SK-N-MC (cell line): Measurements from ENCODE around the gene WDR90.

ENCODE experiments used
- EZH2 ChIP-seq: fragments of 200-600 bp; sonication (generic); IDR thresholded peaks from one replicate; pipeline ENCODE4 v1.6.1; 2017; ENCODE audit warnings: antibody characterized with exemption
- POLR2AphosphoS5 ChIP-seq: IDR thresholded peaks from 2 replicates; pipeline ENCODE4 v1.6.1; 2012; ENCODE audit warnings: mild to moderate bottlenecking, low read depth, low read length, borderline replicate concordance

DNA sequence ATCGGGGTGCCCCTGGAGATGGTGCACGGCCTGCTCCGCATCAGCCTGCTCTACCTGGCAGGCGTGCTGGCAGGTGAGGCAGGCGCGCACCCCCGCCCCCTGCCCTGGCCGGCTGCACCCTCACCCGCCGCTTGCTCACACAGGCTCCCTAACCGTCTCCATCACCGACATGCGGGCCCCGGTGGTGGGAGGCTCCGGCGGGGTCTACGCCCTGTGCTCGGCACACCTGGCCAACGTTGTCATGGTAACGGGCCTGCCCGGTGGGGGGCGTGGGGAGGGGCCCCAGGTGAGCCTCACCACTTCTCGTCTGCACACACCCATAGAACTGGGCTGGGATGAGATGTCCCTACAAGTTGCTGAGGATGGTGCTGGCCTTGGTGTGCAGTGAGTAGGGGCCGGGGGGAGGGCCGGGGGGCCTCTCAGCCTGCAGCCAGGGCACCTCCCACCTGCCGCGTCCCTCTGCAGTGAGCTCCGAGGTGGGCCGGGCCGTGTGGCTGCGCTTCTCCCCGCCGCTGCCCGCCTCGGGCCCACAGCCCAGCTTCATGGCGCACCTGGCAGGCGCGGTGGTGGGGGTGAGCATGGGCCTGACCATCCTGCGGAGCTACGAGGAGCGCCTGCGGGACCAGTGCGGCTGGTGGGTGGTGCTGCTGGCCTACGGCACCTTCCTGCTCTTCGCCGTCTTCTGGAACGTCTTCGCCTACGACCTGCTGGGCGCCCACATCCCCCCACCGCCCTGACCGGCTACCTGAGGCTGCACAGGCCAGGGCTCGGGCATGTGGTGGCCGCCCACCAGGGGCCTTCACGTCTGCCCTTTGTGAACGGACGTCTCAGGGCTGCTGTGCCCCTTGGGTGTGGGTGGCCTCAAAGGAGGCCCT lies 28.4 kb downstream of the WDR90 start:
- no peak for TF ChIP-seq POLR2AphosphoS5
- TF ChIP-seq EZH2: no peak
